K562 (cell line): ENCODE results near the gene CHMP3. TPM values are rescaled to one million over a fixed set of nuclear protein-coding genes. Genes with fewer than 3 reads are reported as not detected.

Source experiments
- ATAC-seq: fragments of 200-7000 bp; cut with Tn5 transposase; 3 replicates; pipeline ENCODE4 v1.9.1; 2020; ENCODE audit warnings: moderate library complexity
- BruUV-seq: library from RNA; stranded (reverse); fragments of 400-500 nt; replicated peaks from 2 replicates; lab custom pipeline; 2021; lab: Mats Ljungman, UMichigan
- CTCF ChIA-PET: fragments of 300-600 bp; formaldehyde crosslinking; extraction: SDS; loops from one replicate; lab custom pipeline; 2021; ENCODE audit warnings: low intra/inter-chr PET ratio; lab: Yijun Ruan, JAX
- POLR2A ChIA-PET: fragments of 300-600, 350-650 bp; sonication (Branson Sonifier 250); formaldehyde crosslinking; extraction: SDS; loops from one replicate; lab custom pipeline; 2021; ENCODE audit warnings: antibody characterized with exemption, inconsistent platforms; lab: Yijun Ruan, JAX
- DNase-seq, 4 experiments: peaks; one replicate each; pipeline versions ENCODE4 v3.0.0 to v3.0.0-alpha.2; 2011 to 2018; ENCODE audit warnings: low spot score in 3 of 4, mixed read lengths in 3 of 4; ENCODE audit errors: extremely low read depth in 1 of 4
- FAIRE-seq: peaks from 2 replicates; lab custom pipeline; 2011; peaks lifted over from hg19 to GRCh38; lab: Jason Lieb, UNC
- H2AFZ ChIP-seq: 2 replicates; pipeline ENCODE4 v1.6.0; 2011; ENCODE audit warnings: low read depth, low read length, control low read depth, inconsistent platforms
- H3K27ac ChIP-seq: fragments of 200-600 bp; 3 replicates; pipeline ENCODE4 v1.8.0; 2011; ENCODE audit warnings: low read depth, mild to moderate bottlenecking, control low read depth, inconsistent platforms, low read length, moderate library complexity, mixed read lengths; ENCODE audit errors: extremely low read depth
- H3K27me3 ChIP-seq, 2 experiments: fragments of 300-600 bp in 1 of 2; 2 replicates in 1 of 2; 3 replicates in 1 of 2; pipeline versions ENCODE4 v1.6.0 to v1.8.0; 2011; ENCODE audit warnings: inconsistent platforms in 2 of 2, low read length in 2 of 2, mild to moderate bottlenecking in 1 of 2, mixed read lengths in 1 of 2, moderate library complexity in 1 of 2; ENCODE audit not compliant: control insufficient read depth in 2 of 2, insufficient read depth in 2 of 2
- H3K36me3 ChIP-seq: fragments of 300-600 bp; 3 replicates; pipeline ENCODE4 v1.8.0; 2011; ENCODE audit warnings: mild to moderate bottlenecking, low read length, inconsistent platforms; ENCODE audit not compliant: control insufficient read depth, insufficient read depth
- H3K4me1 ChIP-seq, 2 experiments: fragments of 200-600 bp in 1 of 2; replicated peaks in 1 of 2; 2 replicates in 1 of 2; 3 replicates in 1 of 2; pipeline versions ENCODE4 v1.5.1 to v1.8.0; 2011; ENCODE audit warnings: inconsistent platforms in 2 of 2, low read length in 2 of 2, mild to moderate bottlenecking in 1 of 2, mixed read lengths in 1 of 2, moderate library complexity in 1 of 2; ENCODE audit not compliant: control insufficient read depth in 2 of 2, insufficient read depth in 2 of 2
- H3K4me2 ChIP-seq: 2 replicates; pipeline ENCODE4 v1.6.1; 2011; ENCODE audit warnings: low read length, control low read depth, inconsistent platforms, mixed read lengths; ENCODE audit not compliant: insufficient read depth
- H3K4me3 ChIP-seq: fragments of 200-600 bp; sonication (generic), shearing (Covaris generic); 2 replicates; pipeline ENCODE4 v1.5.1; 2016; ENCODE audit warnings: control low read depth, inconsistent platforms
- H3K79me2 ChIP-seq: fragments of 200-600 bp; 3 replicates; pipeline ENCODE4 v1.8.0; 2011; ENCODE audit warnings: low read length, inconsistent platforms; ENCODE audit not compliant: control insufficient read depth, insufficient read depth
- H3K9ac ChIP-seq, 2 experiments: 2 replicates each; pipeline versions ENCODE4 v1.6.0 to v1.6.1; 2011; ENCODE audit warnings: low read depth in 2 of 2, low read length in 2 of 2, control low read depth in 1 of 2, inconsistent platforms in 1 of 2, mild to moderate bottlenecking in 1 of 2, mixed read lengths in 1 of 2; ENCODE audit not compliant: insufficient read depth in 1 of 2
- H3K9me1 ChIP-seq: one replicate; pipeline ENCODE4 v1.6.0; 2011; ENCODE audit warnings: inconsistent platforms, mild to moderate bottlenecking, low read length, moderate library complexity; ENCODE audit not compliant: control insufficient read depth, insufficient read depth
- H3K9me3 ChIP-seq: replicated peaks from 2 replicates; pipeline ENCODE4 v1.5.1; 2011; ENCODE audit warnings: low read depth, low read length, inconsistent platforms; ENCODE audit not compliant: control insufficient read depth, insufficient read depth
- H4K20me1 ChIP-seq: replicated peaks from 2 replicates; pipeline ENCODE4 v1.6.1; 2011; ENCODE audit warnings: low read length, inconsistent platforms, mixed read lengths; ENCODE audit not compliant: control insufficient read depth, insufficient read depth
- CTCF ChIP-seq, 3 experiments: IDR thresholded peaks in 2 of 3; conservative IDR thresholded peaks in 1 of 3; 2 replicates each; pipeline ENCODE4 v1.5.1; 2011 to 2012; ENCODE audit warnings: low read length in 3 of 3, mild to moderate bottlenecking in 3 of 3, control low read depth in 2 of 3, improper control_type of control experiment in 1 of 3, inconsistent platforms in 1 of 3, low read depth in 1 of 3, mixed read lengths in 1 of 3, moderate library complexity in 1 of 3; ENCODE audit not compliant: insufficient read depth in 2 of 3
- FOSL1 ChIP-seq: fragments of 200-800 bp; sonication (Bioruptor generic); conservative IDR thresholded peaks from 2 replicates; pipeline ENCODE4 v1.6.1; 2016; ENCODE audit warnings: missing genetic modification characterization, missing compliant biosample characterization
- HDAC1 ChIP-seq, 2 experiments: fragments of 450-650 bp; IDR thresholded peaks; 2 replicates each; pipeline ENCODE4 v1.6.1; 2016 to 2017; ENCODE audit warnings: inconsistent platforms in 1 of 2, mild to moderate bottlenecking in 1 of 2, moderate library complexity in 1 of 2
- HMGN3 ChIP-seq: IDR thresholded peaks from 2 replicates; pipeline ENCODE4 v1.6.1; 2011; ENCODE audit warnings: borderline replicate concordance, low read depth, mild to moderate bottlenecking, mixed read lengths, low read length; ENCODE audit not compliant: insufficient read length; ENCODE audit errors: extremely low read depth
- JUND ChIP-seq, 2 experiments: IDR thresholded peaks; 2 replicates in 1 of 2; 3 replicates in 1 of 2; pipeline ENCODE4 v1.6.1; 2011; ENCODE audit warnings: borderline replicate concordance in 2 of 2, low read depth in 2 of 2, low read length in 2 of 2, improper control_type of control experiment in 1 of 2, missing biosample characterization in 1 of 2, missing genetic modification characterization in 1 of 2, missing genetic modification reagents in 1 of 2
- MCM7 ChIP-seq, 2 experiments: fragments of 450-650 bp; IDR thresholded peaks; 2 replicates each; pipeline ENCODE4 v1.6.1; 2016 to 2018
- MEF2A ChIP-seq: IDR thresholded peaks from 2 replicates; pipeline ENCODE4 v1.6.1; 2011; ENCODE audit warnings: low read depth, mild to moderate bottlenecking, low read length, moderate library complexity; ENCODE audit not compliant: control insufficient read depth
- PHF21A ChIP-seq: fragments of 450-650 bp; IDR thresholded peaks from 2 replicates; pipeline ENCODE4 v1.6.1; 2017; ENCODE audit warnings: low read depth, borderline replicate concordance
- POLR2G ChIP-seq: fragments of 200-400 bp; formaldehyde crosslinking; IDR thresholded peaks from 2 replicates; pipeline ENCODE4 v1.6.1; 2017; ENCODE audit warnings: low read depth, mild to moderate bottlenecking, antibody characterized with exemption, low read length, moderate library complexity
- RBM22 ChIP-seq: fragments of 200-400 bp; formaldehyde crosslinking; IDR thresholded peaks from 2 replicates; pipeline ENCODE4 v1.6.1; 2018; ENCODE audit warnings: low read length, low read depth; ENCODE audit not compliant: poor library complexity, severe bottlenecking
- SMARCA5 ChIP-seq: fragments of 450-650 bp; IDR thresholded peaks from 2 replicates; pipeline ENCODE4 v1.6.1; 2016
- ZNF121 ChIP-seq: sonication (generic); formaldehyde crosslinking; conservative IDR thresholded peaks from 2 replicates; pipeline ENCODE4 v1.8.0; 2022; ENCODE audit warnings: missing genetic modification reagents
- ZNF174 ChIP-seq: fragments of 250-450 bp; sonication (Bioruptor Pico); IDR thresholded peaks from 2 replicates; pipeline ENCODE4 v1.4.0; 2020; ENCODE audit warnings: mild to moderate bottlenecking
- WGBS: fragments of 100-300 bp; shearing (Covaris generic); methylation state at CpG from one replicate; pipeline ENCODE4 v1.1.6; 2016; ENCODE audit warnings: low coverage, mixed read lengths; ENCODE audit not compliant: insufficient coverage; ENCODE audit errors: missing lambda C conversion rate; 5-methylcytosine and 5-hydroxymethylcytosine counted together
- in situ Hi-C: fragments of 300-500 bp; cut with MboI; formaldehyde crosslinking; loops from 4 replicates; pipeline ENCODE4 v1.15.0; 2018; ENCODE audit warnings: inconsistent platforms, mixed read lengths
- intact Hi-C: fragments of 100-400 bp; cut with micrococcal nuclease; formaldehyde crosslinking; loops from 2 replicates; pipeline ENCODE4 v1.14.2; 2022
- polyA plus RNA-seq, 8 experiments: library from polyadenylated mRNA; depleted of rRNA in 4 of 8; stranded (reverse) in 5 of 8; unstranded in 3 of 8; fragments of >200 nt; fragmentation: Nextera tagmentation in 2 of 8; fragmentation: Illumina TruSeq in 1 of 8; extraction: Ambion mirVana in 2 of 8; extraction: Trizol in 1 of 8; gene quantifications; 2 replicates each; pipeline versions ENCODE4 v1.2.1 to v1.2.3, GENCODE V29; 2011 to 2014; ENCODE audit warnings: inconsistent platforms in 1 of 8, missing spikeins in 1 of 8
- total RNA-seq, 7 experiments: library from RNA; depleted of rRNA in 6 of 7; stranded (reverse); fragments of >200 nt in 6 of 7; fragmentation: Illumina TruSeq in 2 of 7; extraction: Trizol in 2 of 7; gene quantifications; 2 replicates each; pipeline versions ENCODE4 v1.2.1 to v1.2.3, GENCODE V29; 2011 to 2021; ENCODE audit warnings: low replicate concordance in 1 of 7

Gene CHMP3
- total and polyA plus RNA-seq, 9 of the 15 experiments (the other 6 are each of a cell fraction or from before 2014, with no cell fraction given), result 20.6 to 52.5 (median 31.7) TPM

GRCh38 chr2:86499326-86499725, 63.9 kb downstream of the CHMP3 start:
- no peaks in the 10 kb centered on the region for H3K9me1 ChIP-seq
- FAIRE-seq (no peak), DNase-seq (no peak), ATAC-seq (no peak)
- WGBS, result 92% methylated on average over 6 of the region's 6 CpGs
- H3K4me1 ChIP-seq, result no peaks in the 10 kb centered on the region
- TF ChIP-seq HMGN3, result no peak
- TF ChIP-seq HDAC1 (IDR thresholded peaks at IDR 0.05), result no peak
- no peak for TF ChIP-seq ZNF174
- TF ChIP-seq JUND (IDR thresholded peaks at IDR 0.05; ENCODE audit: borderline replicate concordance, low read depth, low read length), result no peak
- peak; percentile 15; the same call in 1 of the 3 replicates for TF ChIP-seq JUND (tag; IDR thresholded peaks at IDR 0.05; ENCODE audit: borderline replicate concordance, low read depth, low read length)
- peak; percentile 34; the same call in 1 of the 2 replicates for TF ChIP-seq FOSL1 (tag)
- TF ChIP-seq SMARCA5, result no peak
- no peak for TF ChIP-seq RBM22
- TF ChIP-seq ZNF121, result no peak
- no peak for TF ChIP-seq PHF21A
- no peak for TF ChIP-seq MEF2A
- TF ChIP-seq MCM7 (IDR thresholded peaks at IDR 0.05), result no peak
- no peak for TF ChIP-seq CTCF (IDR thresholded peaks at IDR 0.05 in 2 of 3, conservative IDR thresholded peaks at IDR 0.05 in 1 of 3; ENCODE audit: insufficient read depth in 2 of 3, low read depth in 1 of 3, low read length in 3 of 3)
- no peak for TF ChIP-seq POLR2G
- in situ Hi-C loops (no loop called here), intact Hi-C loops (no loop called here)
- no peaks in the 10 kb centered on the region for H4K20me1 ChIP-seq
- no peak overlapping the region for H2AFZ ChIP-seq
- H3K36me3 ChIP-seq, result peaks cover 29% of the 10 kb centered on the region
- H3K79me2 ChIP-seq, result no peaks in the 10 kb centered on the region
- peaks cover 7% of the 10 kb centered on the region for H3K9me3 ChIP-seq
- H3K27ac ChIP-seq, result no peak overlapping the region
- H3K4me3 ChIP-seq, result no peak overlapping the region
- ChIA-PET CTCF (no interaction called here), POLR2A (no interaction called here)
- H3K27me3 ChIP-seq, result no peaks in the 10 kb centered on the region
- H3K9ac ChIP-seq, result no peak overlapping the region
- no peak overlapping the region for H3K4me2 ChIP-seq
- no TSS peak for BruUV-seq
